Measurements from ENCODE around the gene RBM46. TPM values are rescaled to one million over a fixed set of nuclear protein-coding genes. Genes with fewer than 3 reads are reported as not detected.

RBM46 gene
- total and polyA plus RNA-seq, 8 donors = 0.04 to 0.06 (median 0.05) TPM; not detected in 5

DNA sequence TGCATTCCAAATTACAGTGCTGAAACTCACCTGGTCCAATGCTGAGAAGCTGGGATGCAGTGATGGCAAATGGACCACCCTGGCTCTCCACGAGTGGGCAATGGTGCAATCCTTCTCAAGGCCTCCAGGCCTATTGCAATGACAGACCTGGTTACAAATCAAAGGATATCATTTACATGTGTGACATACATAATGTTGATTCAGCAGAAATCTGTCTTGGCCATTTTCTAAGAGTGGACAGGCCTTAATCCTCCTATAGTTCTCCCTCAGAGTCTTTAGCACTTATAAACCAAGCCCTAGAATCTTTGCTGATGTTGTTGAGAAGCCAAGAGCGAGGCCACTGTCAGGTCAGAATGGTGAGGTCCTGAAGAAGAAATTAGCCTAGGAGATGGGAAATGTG, 20.2 kb upstream of the RBM46 start:
- Histone ChIP-seq H3K9me3 (no peaks in the 10 kb centered on the region), H3K4me3 (no peak overlapping the region), H3K4me1 (no peaks in the 10 kb centered on the region), H3K27ac (no peak overlapping the region), H3K27me3 (peaks cover 0 to 8% (median 0%) of the 10 kb centered on the region in 4 donors), H3K36me3 (no peaks in the 10 kb centered on the region)
- intact Hi-C loops (cut with DNase I) = no loop called here
- DNase-seq (no peak), ATAC-seq (no peak), FAIRE-seq (no peak)
- 87 to 89% methylated on average over 2 of the region's 2 CpGs for WGBS, 2 donors
- no peak for TF ChIP-seq CTCF (IDR thresholded peaks at IDR 0.05)

- peaks cover 0 to 6% (median 0%) of the 10 kb centered on the region in 4 donors for H3K27me3 ChIP-seq
- DNase-seq (no peak), FAIRE-seq (no peak), ATAC-seq (no peak)
- intact Hi-C loops (cut with DNase I) = loop anchor here in 2 of 3 donors (5.0 to 10.0 kb wide), 2 partner anchors 133 to 136 kb away; no protein-coding TSS in a partner anchor
- no peaks in the 10 kb centered on the region for H3K4me1 ChIP-seq
- 65 to 75% methylated on average over 1 of the region's 1 CpG for WGBS, 2 donors
- no peak overlapping the region for H3K27ac ChIP-seq
- no peak for TF ChIP-seq CTCF (IDR thresholded peaks at IDR 0.05)
- no peak overlapping the region for H3K4me3 ChIP-seq
- no peaks in the 10 kb centered on the region for H3K9me3 ChIP-seq
- H3K36me3 ChIP-seq = no peaks in the 10 kb centered on the region
Observed at GRCh38 chr4:154778264-154778663, 2.8 kb upstream of the RBM46 start.

GRCh38 chr4:154779362-154779947, 1.6 kb upstream of the RBM46 start:
- Histone ChIP-seq H3K27me3 (peaks cover 0 to 6% (median 0%) of the 10 kb centered on the region in 4 donors), H3K4me3 (no peak overlapping the region), H3K36me3 (no peaks in the 10 kb centered on the region), H3K9me3 (no peaks in the 10 kb centered on the region), H3K27ac (no peak overlapping the region), H3K4me1 (no peaks in the 10 kb centered on the region)
- intact Hi-C loops (cut with DNase I) = loop anchor here in 2 of 3 donors (5.0 to 10.0 kb wide), 2 partner anchors 135 to 137 kb away; no protein-coding TSS in a partner anchor
- TF ChIP-seq CTCF (IDR thresholded peaks at IDR 0.05) = peak; percentile 6 to 46 (median 42)
- peak; percentile 80 for FAIRE-seq
- no peak for DNase-seq
- 18 to 22% methylated on average over 3 of the region's 3 CpGs for WGBS, 2 donors
- peak; percentile 63 to 83 (median 79) for ATAC-seq

DNA sequence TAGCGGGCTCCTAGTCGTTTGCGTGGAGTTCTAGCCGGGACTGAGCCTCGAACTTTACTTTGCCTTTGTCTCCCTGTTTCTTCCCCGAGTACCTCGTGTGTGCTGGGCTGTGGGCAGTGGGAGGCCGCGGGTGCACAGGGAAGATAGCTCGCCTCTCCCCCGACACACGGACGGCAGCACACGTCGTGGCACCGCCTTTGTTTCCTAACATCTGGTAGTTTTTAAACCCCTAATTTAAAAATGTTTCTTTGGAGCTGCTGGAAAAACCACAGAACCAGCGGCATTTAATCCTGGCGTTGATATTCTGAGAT, 866 bp downstream of the RBM46 start:
- FAIRE-seq (no peak), DNase-seq (no peak), ATAC-seq (no peak)
- Histone ChIP-seq H3K4me3 (no peak overlapping the region), H3K9me3 (no peaks in the 10 kb centered on the region), H3K4me1 (no peaks in the 10 kb centered on the region), H3K36me3 (no peaks in the 10 kb centered on the region), H3K27ac (no peak overlapping the region), H3K27me3 (peaks cover 0 to 2% (median 0%) of the 10 kb centered on the region in 4 donors)
- intact Hi-C loops (cut with DNase I) = loop anchor here in 1 of 3 donors (5.0 to 10.0 kb wide), 2 partner anchors 145 to 227 kb away; partner anchors contain the start of gene PLRG1
- no peak for TF ChIP-seq CTCF (IDR thresholded peaks at IDR 0.05)
- 67 to 72% methylated on average over 18 of the region's 18 CpGs for WGBS, 2 donors

DNA sequence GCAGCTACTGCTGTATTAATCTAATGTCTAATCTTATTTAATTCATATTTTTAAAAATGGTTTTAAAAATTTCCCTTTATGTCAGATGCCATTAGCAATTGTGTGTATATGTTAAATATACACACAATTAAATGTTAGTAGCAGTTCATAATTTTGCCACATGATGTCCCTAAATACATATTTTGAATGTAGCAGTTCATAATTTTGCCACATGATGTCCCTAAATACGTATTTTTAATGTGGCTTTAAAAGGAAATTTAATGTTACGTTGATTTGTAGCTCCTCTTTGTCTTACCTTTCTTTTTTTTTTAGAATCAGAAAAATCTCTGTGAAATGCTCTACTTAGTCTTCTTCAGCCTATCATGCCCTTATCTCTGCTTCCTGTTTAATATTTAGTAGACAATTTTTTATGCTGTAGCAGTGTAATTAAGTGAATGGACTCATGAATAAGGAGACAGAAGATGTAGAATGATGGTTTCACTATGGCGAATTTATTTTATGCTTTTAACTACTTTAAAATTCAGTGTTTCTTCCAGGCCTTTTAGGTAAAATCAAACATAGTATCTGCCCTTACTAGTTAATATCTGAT, 26.1 kb downstream of the RBM46 start:
- no peak overlapping the region for H3K4me3 ChIP-seq
- ATAC-seq (peak in 3 of 4 donors; percentile 68 to 70 (median 69)), DNase-seq (no peak), FAIRE-seq (peak; percentile 92)
- intact Hi-C loops (cut with DNase I) = no loop called here
- H3K4me1 ChIP-seq = no peaks in the 10 kb centered on the region
- WGBS, 2 donors = 7 to 10% methylated on average over 3 of the region's 3 CpGs
- no peaks in the 10 kb centered on the region for H3K36me3 ChIP-seq
- H3K27me3 ChIP-seq = no peaks in the 10 kb centered on the region
- no peak overlapping the region for H3K27ac ChIP-seq
- peak in 3 of 4 donors; percentile 44 to 48 (median 45) for TF ChIP-seq CTCF (IDR thresholded peaks at IDR 0.05)
- H3K9me3 ChIP-seq = no peaks in the 10 kb centered on the region

All from pancreas (tissue), 10 donors.